H9 (cell line): ENCODE data around the gene UBE3C. TPM values are rescaled to one million over a fixed set of nuclear protein-coding genes. Genes with fewer than 3 reads are reported as not detected.

Source experiments
- DNase-seq: peaks from one replicate; pipeline ENCODE4 v3.0.0-alpha.2; 2017
- H2AFZ ChIP-seq: one replicate; pipeline ENCODE4 v1.6.1; 2013; ENCODE audit warnings: mild to moderate bottlenecking, low read length, control low read depth, moderate library complexity
- H2AK5ac ChIP-seq: 2 replicates; pipeline ENCODE4 v1.6.1; 2013; ENCODE audit warnings: low read length, control low read depth, mixed read lengths; ENCODE audit not compliant: insufficient read length
- H2BK120ac ChIP-seq: one replicate; pipeline ENCODE4 v1.6.1; 2013; ENCODE audit warnings: low read depth, mild to moderate bottlenecking, low read length, control low read depth, inconsistent platforms; ENCODE audit not compliant: poor library complexity, severe bottlenecking
- H2BK12ac ChIP-seq: 2 replicates; pipeline ENCODE4 v1.6.1; 2013; ENCODE audit warnings: low read length, control low read depth, mixed read lengths, low read depth; ENCODE audit not compliant: insufficient read length
- H2BK15ac ChIP-seq: 2 replicates; pipeline ENCODE4 v1.6.1; 2013; ENCODE audit warnings: low read depth, low read length, control low read depth
- H2BK20ac ChIP-seq: one replicate; pipeline ENCODE4 v1.6.1; 2013; ENCODE audit warnings: low read depth, mild to moderate bottlenecking, low read length, control low read depth, inconsistent platforms; ENCODE audit not compliant: poor library complexity, severe bottlenecking
- H2BK5ac ChIP-seq: 2 replicates; pipeline ENCODE4 v1.6.1; 2013; ENCODE audit warnings: low read length, control low read depth, mixed read lengths; ENCODE audit not compliant: insufficient read length
- H3K14ac ChIP-seq: 2 replicates; pipeline ENCODE4 v1.6.1; 2013; ENCODE audit warnings: low read length, control low read depth; ENCODE audit not compliant: insufficient read depth
- H3K18ac ChIP-seq: 2 replicates; pipeline ENCODE4 v1.6.1; 2013; ENCODE audit warnings: low read depth, mild to moderate bottlenecking, mixed read lengths, low read length, control low read depth; ENCODE audit not compliant: insufficient read length
- H3K23ac ChIP-seq: 2 replicates; pipeline ENCODE4 v1.6.1; 2013; ENCODE audit warnings: low read length, control low read depth, mixed read lengths, low read depth; ENCODE audit not compliant: insufficient read length
- H3K23me2 ChIP-seq: 2 replicates; pipeline ENCODE4 v1.6.1; 2013; ENCODE audit warnings: low read depth, mild to moderate bottlenecking, mixed read lengths, low read length, control low read depth; ENCODE audit not compliant: insufficient read length, poor library complexity, severe bottlenecking
- H3K27ac ChIP-seq: 2 replicates; pipeline ENCODE4 v1.5.1; 2013; ENCODE audit warnings: low read length, control low read depth, mixed read lengths, low read depth; ENCODE audit not compliant: insufficient read length
- H3K27me3 ChIP-seq: 2 replicates; pipeline ENCODE4 v1.6.1; 2013; ENCODE audit warnings: low read length, control low read depth, inconsistent platforms; ENCODE audit not compliant: insufficient read depth
- H3K4ac ChIP-seq: 2 replicates; pipeline ENCODE4 v1.6.1; 2013; ENCODE audit warnings: low read depth, mild to moderate bottlenecking, control low read depth, inconsistent platforms, low read length, moderate library complexity
- H3K4me1 ChIP-seq: 2 replicates; pipeline ENCODE4 v1.6.1; 2013; ENCODE audit warnings: low read length, control low read depth, inconsistent platforms; ENCODE audit not compliant: insufficient read depth
- H3K4me2 ChIP-seq: 2 replicates; pipeline ENCODE4 v1.6.1; 2013; ENCODE audit warnings: low read length, control low read depth, mixed read lengths; ENCODE audit not compliant: insufficient read length, insufficient read depth
- H3K56ac ChIP-seq: 2 replicates; pipeline ENCODE4 v1.6.1; 2013; ENCODE audit warnings: low read depth, mild to moderate bottlenecking, mixed read lengths, low read length, control low read depth; ENCODE audit not compliant: insufficient read length
- H3K79me1 ChIP-seq: 2 replicates; pipeline ENCODE4 v1.6.1; 2013; ENCODE audit warnings: low read depth, mild to moderate bottlenecking, moderate library complexity, low read length, control low read depth, inconsistent platforms; ENCODE audit not compliant: insufficient read depth, poor library complexity, severe bottlenecking
- H3K79me2 ChIP-seq: 2 replicates; pipeline ENCODE4 v1.6.1; 2013; ENCODE audit warnings: low read length, control low read depth, inconsistent platforms; ENCODE audit not compliant: insufficient read depth
- H3K9ac ChIP-seq: 2 replicates; pipeline ENCODE4 v1.6.1; 2013; ENCODE audit warnings: low read length, control low read depth, mixed read lengths; ENCODE audit not compliant: insufficient read length; ENCODE audit errors: extremely low read depth
- H3K9me3 ChIP-seq: one replicate; pipeline ENCODE4 v1.6.1; 2013; ENCODE audit warnings: low read depth, low read length, inconsistent platforms; ENCODE audit not compliant: control insufficient read depth
- H3T11ph ChIP-seq: one replicate; pipeline ENCODE4 v1.6.1; 2013; ENCODE audit warnings: mild to moderate bottlenecking, low read length, control low read depth, inconsistent platforms
- H4K20me1 ChIP-seq: one replicate; pipeline ENCODE4 v1.6.1; 2013; ENCODE audit not compliant: control insufficient read depth, insufficient read length, insufficient read depth
- H4K5ac ChIP-seq: 2 replicates; pipeline ENCODE4 v1.6.1; 2013; ENCODE audit warnings: low read depth, mild to moderate bottlenecking, mixed read lengths, low read length, control low read depth; ENCODE audit not compliant: insufficient read length
- H4K8ac ChIP-seq: replicated peaks from 2 replicates; pipeline ENCODE4 v1.6.1; 2013; ENCODE audit warnings: low read length, control low read depth, mixed read lengths, low read depth; ENCODE audit not compliant: insufficient read length
- H4K91ac ChIP-seq: 2 replicates; pipeline ENCODE4 v1.6.1; 2013; ENCODE audit warnings: low read depth, mild to moderate bottlenecking, moderate library complexity, mixed read lengths, low read length, control low read depth; ENCODE audit not compliant: insufficient read length
- H3K27ac Mint-ChIP-seq, 3 experiments: 2 replicates in 2 of 3; 3 replicates in 1 of 3; pipeline ENCODE4 v1.8.0; 2020 to 2021; ENCODE audit warnings: mixed read lengths in 3 of 3, mild to moderate bottlenecking in 1 of 3, moderate library complexity in 1 of 3
- H3K27me3 Mint-ChIP-seq: 2 replicates; pipeline ENCODE4 v1.8.0; 2021; ENCODE audit warnings: low read depth, mild to moderate bottlenecking, moderate library complexity, mixed read lengths
- H3K36me3 Mint-ChIP-seq, 3 experiments: 2 replicates in 2 of 3; 3 replicates in 1 of 3; pipeline ENCODE4 v1.8.0; 2020 to 2021; ENCODE audit warnings: low read depth in 3 of 3, mixed read lengths in 3 of 3; ENCODE audit not compliant: insufficient read depth in 1 of 3
- H3K4me1 Mint-ChIP-seq, 2 experiments: 2 replicates each; pipeline ENCODE4 v1.8.0; 2020; ENCODE audit warnings: mixed read lengths in 2 of 2
- H3K4me3 Mint-ChIP-seq, 2 experiments: 2 replicates in 1 of 2; 3 replicates in 1 of 2; pipeline ENCODE4 v1.8.0; 2020 to 2021; ENCODE audit warnings: mild to moderate bottlenecking in 2 of 2, mixed read lengths in 2 of 2, moderate library complexity in 1 of 2
- H3K9me3 Mint-ChIP-seq, 2 experiments: 2 replicates in 1 of 2; 3 replicates in 1 of 2; pipeline ENCODE4 v1.8.0; 2020; ENCODE audit warnings: mild to moderate bottlenecking in 2 of 2, mixed read lengths in 2 of 2, moderate library complexity in 1 of 2
- WGBS: extraction: QIAGEN DNeasy Blood & Tissue Kit; methylation state at CpG from one replicate; pipeline ENCODE4 v1.1.7; 2013; ENCODE audit warnings: missing lambda C conversion rate, low lambda C conversion rate, mixed read lengths; ENCODE audit not compliant: insufficient read length; ENCODE audit errors: extremely low coverage; 5-methylcytosine and 5-hydroxymethylcytosine counted together
- total RNA-seq: library from RNA; stranded (reverse); gene quantifications from 2 replicates; pipeline ENCODE4 v1.2.1, GENCODE V29; 2021
- TF ChIP-seq, protein P1 (sequence below): fragments of 200-600 bp; sonication (generic); conservative IDR thresholded peaks from 3 replicates; pipeline ENCODE4 v1.8.0; 2021; ENCODE audit warnings: antibody characterized with exemption, mild to moderate bottlenecking

The UBE3C gene
- total RNA-seq, 1 experiment from 2014 or later = 63.3 TPM

DNA sequence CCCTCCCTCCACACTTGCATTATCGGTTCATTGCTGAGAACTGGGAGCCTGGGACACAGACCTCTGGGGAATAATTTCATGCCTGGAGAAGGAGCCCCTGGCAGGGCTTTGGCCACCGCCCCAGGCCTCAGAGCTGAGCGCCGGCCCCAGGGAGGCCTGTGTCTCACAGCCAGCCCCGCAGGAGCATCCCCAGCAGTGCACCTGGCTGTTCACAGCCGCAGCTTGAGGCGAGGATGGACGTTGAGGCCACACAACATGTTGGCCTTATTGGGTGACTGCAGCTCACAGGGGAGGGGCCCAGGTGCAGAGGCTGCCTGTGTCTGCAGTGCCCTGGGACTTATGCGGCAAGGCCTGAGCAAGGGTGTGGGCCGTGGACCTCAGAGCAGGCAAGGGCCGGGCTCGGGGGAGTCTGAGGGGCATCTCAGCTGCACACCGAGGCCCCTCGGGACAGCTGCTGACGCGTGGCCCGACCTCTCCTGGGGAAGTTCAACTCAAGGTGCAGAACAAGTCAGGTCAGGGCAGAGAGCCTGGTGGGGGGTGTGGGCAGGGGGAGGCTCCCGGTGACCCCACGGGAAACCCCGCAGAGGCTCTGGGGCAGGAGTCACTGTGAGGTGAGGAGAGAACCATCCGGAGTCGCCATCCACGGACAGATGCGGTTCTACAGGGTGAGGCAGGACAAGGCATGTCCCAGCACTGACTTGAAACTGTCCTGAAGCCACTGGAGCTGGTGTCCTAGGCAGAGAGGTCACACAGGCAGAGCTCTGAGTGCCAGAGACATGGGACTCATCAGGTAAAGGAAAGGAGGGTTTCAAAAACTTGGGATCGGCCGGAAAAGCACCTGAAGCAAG, 13.1 kb upstream of the UBE3C start:
- no peak overlapping the region for H3T11ph ChIP-seq
- H3K18ac ChIP-seq = no peak overlapping the region
- H3K14ac ChIP-seq = no peak overlapping the region
- H3K27me3 ChIP-seq = no peaks in the 10 kb centered on the region
- Mint-ChIP-seq H3K9me3 (no peaks in the 10 kb centered on the region; a peak in 1 of 5 replicates), H3K36me3 (no peaks in the 10 kb centered on the region), H3K4me3 (no peak overlapping the region), H3K27ac (no peak overlapping the region; a peak in 2 of 7 replicates), H3K27me3 (peaks cover 11% of the 10 kb centered on the region), H3K4me1 (peaks cover 5 to 13% of the 10 kb centered on the region in 2 experiments; a peak in 3 of 4 replicates)
- no CpG with 5 or more reads among the region's 26 CpGs for WGBS
- H2AFZ ChIP-seq = no peak overlapping the region
- H3K4me2 ChIP-seq = no peak overlapping the region
- H4K5ac ChIP-seq = no peak overlapping the region
- no peak overlapping the region for H2BK15ac ChIP-seq
- H3K9ac ChIP-seq = no peak overlapping the region
- H3K79me1 ChIP-seq = no peaks in the 10 kb centered on the region
- TF ChIP-seq, protein P1, sequence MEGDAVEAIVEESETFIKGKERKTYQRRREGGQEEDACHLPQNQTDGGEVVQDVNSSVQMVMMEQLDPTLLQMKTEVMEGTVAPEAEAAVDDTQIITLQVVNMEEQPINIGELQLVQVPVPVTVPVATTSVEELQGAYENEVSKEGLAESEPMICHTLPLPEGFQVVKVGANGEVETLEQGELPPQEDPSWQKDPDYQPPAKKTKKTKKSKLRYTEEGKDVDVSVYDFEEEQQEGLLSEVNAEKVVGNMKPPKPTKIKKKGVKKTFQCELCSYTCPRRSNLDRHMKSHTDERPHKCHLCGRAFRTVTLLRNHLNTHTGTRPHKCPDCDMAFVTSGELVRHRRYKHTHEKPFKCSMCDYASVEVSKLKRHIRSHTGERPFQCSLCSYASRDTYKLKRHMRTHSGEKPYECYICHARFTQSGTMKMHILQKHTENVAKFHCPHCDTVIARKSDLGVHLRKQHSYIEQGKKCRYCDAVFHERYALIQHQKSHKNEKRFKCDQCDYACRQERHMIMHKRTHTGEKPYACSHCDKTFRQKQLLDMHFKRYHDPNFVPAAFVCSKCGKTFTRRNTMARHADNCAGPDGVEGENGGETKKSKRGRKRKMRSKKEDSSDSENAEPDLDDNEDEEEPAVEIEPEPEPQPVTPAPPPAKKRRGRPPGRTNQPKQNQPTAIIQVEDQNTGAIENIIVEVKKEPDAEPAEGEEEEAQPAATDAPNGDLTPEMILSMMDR = no peak
- no peaks in the 10 kb centered on the region for H3K23me2 ChIP-seq
- H2BK20ac ChIP-seq = no peak overlapping the region
- no peaks in the 10 kb centered on the region for H3K79me2 ChIP-seq
- H2BK5ac ChIP-seq = no peak overlapping the region
- no peak overlapping the region for H2BK12ac ChIP-seq
- no peak overlapping the region for H3K23ac ChIP-seq
- H3K4ac ChIP-seq = no peak overlapping the region
- H3K56ac ChIP-seq = no peak overlapping the region
- no peak overlapping the region for H2BK120ac ChIP-seq
- H4K20me1 ChIP-seq = no peaks in the 10 kb centered on the region
- H3K27ac ChIP-seq = no peak overlapping the region
- no peak overlapping the region for H2AK5ac ChIP-seq
- no peak overlapping the region for H4K8ac ChIP-seq
- no peaks in the 10 kb centered on the region for H3K4me1 ChIP-seq
- no peaks in the 10 kb centered on the region for H3K9me3 ChIP-seq
- no peak overlapping the region for H4K91ac ChIP-seq
- no peak for DNase-seq
